SW 1271 (cell line): ENCODE data around the gene GPLD1.

ENCODE experiments used
- DNase-seq, 2 experiments: peaks; one replicate each; lab custom pipeline; 2025; lab: John Stamatoyannopoulos, UW

GPLD1 gene

GRCh38 chr6:24381476-24382219, 107.7 kb downstream of the GPLD1 start:
- no peak for DNase-seq

- DNase-seq: no peak
Observed at GRCh38 chr6:24378473-24379097, 110.8 kb downstream of the GPLD1 start.
